Stomach (tissue), 4 donors: ENCODE measurements around the gene HOXC11.

ENCODE experiments used
- POLR2AphosphoS5 ChIP-seq, 3 donors: sonication (generic); formaldehyde crosslinking; IDR thresholded peaks; one replicate each; pipeline ENCODE4 v1.6.1; 2016; ENCODE audit warnings: antibody characterized with exemption in 3 of 3
- TF ChIP-seq, protein P1 (sequence below), 7 experiments: fragments of 450-650 bp in 4 of 7; fragments of 200-600 bp in 3 of 7; sonication (generic) in 3 of 7; IDR thresholded peaks; one replicate each; pipeline ENCODE4 v1.5.1; 2016 to 2019; ENCODE audit warnings: antibody characterized with exemption in 7 of 7, control low read depth in 2 of 7, mild to moderate bottlenecking in 1 of 7

GRCh38 chr12:53937596-53938325 lies 35.2 kb upstream of the HOXC11 start:
- TF ChIP-seq, protein P1, sequence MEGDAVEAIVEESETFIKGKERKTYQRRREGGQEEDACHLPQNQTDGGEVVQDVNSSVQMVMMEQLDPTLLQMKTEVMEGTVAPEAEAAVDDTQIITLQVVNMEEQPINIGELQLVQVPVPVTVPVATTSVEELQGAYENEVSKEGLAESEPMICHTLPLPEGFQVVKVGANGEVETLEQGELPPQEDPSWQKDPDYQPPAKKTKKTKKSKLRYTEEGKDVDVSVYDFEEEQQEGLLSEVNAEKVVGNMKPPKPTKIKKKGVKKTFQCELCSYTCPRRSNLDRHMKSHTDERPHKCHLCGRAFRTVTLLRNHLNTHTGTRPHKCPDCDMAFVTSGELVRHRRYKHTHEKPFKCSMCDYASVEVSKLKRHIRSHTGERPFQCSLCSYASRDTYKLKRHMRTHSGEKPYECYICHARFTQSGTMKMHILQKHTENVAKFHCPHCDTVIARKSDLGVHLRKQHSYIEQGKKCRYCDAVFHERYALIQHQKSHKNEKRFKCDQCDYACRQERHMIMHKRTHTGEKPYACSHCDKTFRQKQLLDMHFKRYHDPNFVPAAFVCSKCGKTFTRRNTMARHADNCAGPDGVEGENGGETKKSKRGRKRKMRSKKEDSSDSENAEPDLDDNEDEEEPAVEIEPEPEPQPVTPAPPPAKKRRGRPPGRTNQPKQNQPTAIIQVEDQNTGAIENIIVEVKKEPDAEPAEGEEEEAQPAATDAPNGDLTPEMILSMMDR (IDR thresholded peaks at IDR 0.05) = no peak
- TF ChIP-seq POLR2AphosphoS5 (IDR thresholded peaks at IDR 0.05) = no peak
